MM.1S (cell line): ENCODE measurements around the gene EPN3.

Source experiments
- EZH2 ChIP-seq: fragments of 300-600 bp; sonication (generic); optimal IDR thresholded peaks from 2 replicates; pipeline ENCODE3; 2017; ENCODE audit warnings: low read depth, mild to moderate bottlenecking, antibody characterized with exemption, low read length, mixed read lengths
- EZH2phosphoT487 ChIP-seq: fragments of 300-600 bp; sonication (generic); IDR thresholded peaks from 2 replicates; pipeline ENCODE4 v1.6.1; 2018; ENCODE audit warnings: antibody characterized with exemption, low read length
- TF ChIP-seq, protein P1 (sequence below): fragments of 300-600 bp; sonication (generic); IDR thresholded peaks from 2 replicates; pipeline ENCODE4 v1.5.1; 2016; ENCODE audit warnings: antibody characterized with exemption, low read length, mixed read lengths

DNA sequence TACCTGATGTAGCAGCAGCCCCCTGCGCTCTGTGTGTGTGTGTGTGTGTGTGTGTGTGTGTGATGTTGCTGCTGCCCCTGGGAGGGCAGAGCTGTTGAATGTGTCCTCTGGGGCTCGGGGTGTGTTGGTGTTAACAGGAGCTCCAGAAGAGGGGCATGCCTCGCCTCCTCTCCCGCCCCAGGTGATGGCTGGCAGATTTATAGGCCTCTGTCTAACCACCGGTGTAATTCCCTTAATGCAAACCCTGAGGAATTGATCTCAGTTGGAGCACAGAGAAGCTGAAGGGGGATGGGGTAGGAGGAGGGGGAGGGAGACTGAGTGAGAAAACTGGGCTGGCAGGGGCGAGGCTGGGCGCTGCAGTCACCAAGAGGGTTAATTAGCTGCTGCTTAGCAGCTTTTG is 38.0 kb downstream of the EPN3 start:
- TF ChIP-seq EZH2, result no peak
- TF ChIP-seq EZH2phosphoT487, result no peak
- TF ChIP-seq, protein P1, sequence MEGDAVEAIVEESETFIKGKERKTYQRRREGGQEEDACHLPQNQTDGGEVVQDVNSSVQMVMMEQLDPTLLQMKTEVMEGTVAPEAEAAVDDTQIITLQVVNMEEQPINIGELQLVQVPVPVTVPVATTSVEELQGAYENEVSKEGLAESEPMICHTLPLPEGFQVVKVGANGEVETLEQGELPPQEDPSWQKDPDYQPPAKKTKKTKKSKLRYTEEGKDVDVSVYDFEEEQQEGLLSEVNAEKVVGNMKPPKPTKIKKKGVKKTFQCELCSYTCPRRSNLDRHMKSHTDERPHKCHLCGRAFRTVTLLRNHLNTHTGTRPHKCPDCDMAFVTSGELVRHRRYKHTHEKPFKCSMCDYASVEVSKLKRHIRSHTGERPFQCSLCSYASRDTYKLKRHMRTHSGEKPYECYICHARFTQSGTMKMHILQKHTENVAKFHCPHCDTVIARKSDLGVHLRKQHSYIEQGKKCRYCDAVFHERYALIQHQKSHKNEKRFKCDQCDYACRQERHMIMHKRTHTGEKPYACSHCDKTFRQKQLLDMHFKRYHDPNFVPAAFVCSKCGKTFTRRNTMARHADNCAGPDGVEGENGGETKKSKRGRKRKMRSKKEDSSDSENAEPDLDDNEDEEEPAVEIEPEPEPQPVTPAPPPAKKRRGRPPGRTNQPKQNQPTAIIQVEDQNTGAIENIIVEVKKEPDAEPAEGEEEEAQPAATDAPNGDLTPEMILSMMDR, result no peak
